Bone marrow (tissue), 2 donors: Measurements from ENCODE around the gene UBAP2.
A peak's percentile ranks its signal among the peaks of the same experiment; 100 is the strongest.
"Not testable (repeated sequence)": the region's sequence is repeated elsewhere in the genome, so short reads cannot be mapped to it uniquely, and the experiment has no call there.

ENCODE experiments used
- DNase-seq, 2 donors: peaks; one replicate each; lab custom pipeline; 2025; lab: John Stamatoyannopoulos, UW

The UBAP2 gene

DNA sequence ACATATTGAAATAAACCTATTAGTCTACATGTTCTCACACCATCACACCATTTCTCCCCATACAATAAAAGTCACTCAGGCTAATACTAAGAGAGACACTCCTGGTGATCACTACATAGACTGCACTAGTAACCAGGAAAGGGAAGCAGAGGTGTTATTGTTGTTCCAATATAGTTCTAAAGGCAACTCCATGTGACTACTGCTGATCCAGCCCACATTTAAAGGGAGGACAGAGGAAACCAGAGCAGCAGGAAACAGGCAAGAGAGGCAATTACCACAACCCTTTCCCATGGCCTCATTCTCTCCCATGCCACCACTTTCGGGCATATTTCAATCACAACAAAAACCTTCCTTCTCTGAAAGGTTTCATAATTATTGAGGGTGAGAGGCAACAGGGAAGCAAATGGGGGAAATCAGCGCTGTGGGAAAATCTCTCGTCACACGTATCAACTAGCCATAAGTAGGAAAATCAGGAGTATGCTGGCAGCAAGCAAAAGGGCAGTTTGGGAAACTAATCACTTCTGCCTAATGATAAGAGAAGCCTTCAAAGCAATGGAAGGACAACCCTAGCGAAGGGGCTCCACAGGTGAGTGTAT lies 1.8 kb downstream of the UBAP2 start:
- DNase-seq: peak in 1 of 2 donors; percentile 30

DNA sequence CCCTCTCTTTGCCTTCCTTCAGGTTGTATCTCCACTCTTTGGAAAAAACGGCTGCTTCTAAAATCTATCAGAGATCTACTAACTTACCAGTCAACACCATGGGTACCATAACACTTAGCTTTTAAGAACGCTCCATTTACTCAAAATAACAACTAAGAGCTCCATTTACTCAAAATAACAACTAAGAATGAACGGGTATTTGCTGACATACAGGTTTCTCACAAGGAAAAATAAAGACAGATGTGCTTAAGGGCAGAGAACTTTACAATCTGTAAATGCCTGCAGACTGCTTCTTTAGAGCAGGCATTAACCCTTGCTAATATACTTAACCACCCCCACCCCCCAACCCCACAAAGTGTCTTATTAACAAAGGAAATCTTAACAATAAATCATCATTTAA lies 2.8 kb downstream of the UBAP2 start:
- no peak for DNase-seq

DNA sequence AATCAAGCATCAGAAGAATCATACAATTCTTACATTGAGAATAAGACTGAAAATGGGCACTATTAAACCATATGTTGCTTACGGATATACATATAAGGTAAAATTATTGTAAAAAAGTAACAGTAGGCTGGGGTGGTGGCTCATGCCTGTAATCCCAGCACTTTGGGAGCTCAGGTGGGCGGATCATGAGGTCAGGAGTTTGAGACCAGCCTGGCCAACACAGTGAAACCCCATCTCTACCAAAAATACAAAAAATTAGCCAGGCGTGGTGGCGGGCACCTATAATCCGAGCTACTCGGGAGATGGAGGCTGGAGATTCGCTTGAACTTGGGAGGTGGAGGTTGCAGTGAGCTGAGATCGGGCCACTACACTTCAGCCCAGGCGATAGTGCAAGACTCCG lies 6.6 kb downstream of the UBAP2 start:
- DNase-seq: not testable (repeated sequence)

DNA sequence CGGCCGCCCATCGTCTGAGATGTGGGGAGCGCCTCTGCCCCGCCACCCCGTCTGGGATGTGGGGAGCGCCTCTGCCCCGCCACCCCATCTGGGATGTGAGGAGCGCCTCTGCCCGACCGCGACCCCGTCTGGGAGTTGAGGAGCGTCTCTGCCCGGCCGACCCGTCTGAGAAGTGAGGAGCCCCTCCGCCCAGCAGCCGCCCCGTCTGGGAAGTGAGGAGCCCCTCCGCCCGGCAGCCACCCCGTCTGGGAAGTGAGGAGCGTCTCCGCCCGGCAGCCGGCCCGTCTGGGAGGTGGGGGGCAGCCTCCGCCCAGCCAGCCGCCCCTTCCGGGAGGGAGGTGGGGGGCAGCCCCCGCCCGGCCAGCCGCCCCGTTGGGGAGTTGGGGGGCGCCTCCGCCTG lies 9.8 kb downstream of the UBAP2 start:
- not testable (repeated sequence) for DNase-seq

DNA sequence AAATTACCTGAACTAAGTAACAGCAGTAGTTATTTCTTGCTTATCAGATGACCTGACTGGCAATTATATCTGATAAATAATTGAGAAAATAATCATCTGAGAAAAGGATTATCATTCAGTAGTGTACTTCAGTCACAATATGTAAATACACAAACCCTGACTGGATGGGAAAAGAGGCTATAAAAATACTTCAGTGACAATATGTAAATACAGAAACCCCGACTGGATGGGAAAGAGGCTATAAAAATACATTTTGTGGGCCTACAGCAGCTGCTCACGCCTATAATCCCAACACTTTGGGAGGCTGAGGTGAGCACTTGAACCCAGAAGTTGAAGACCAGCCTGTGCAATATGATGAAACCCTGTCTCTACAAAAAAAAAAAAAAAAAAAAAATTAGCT lies 11.1 kb downstream of the UBAP2 start:
- no peak for DNase-seq

DNA sequence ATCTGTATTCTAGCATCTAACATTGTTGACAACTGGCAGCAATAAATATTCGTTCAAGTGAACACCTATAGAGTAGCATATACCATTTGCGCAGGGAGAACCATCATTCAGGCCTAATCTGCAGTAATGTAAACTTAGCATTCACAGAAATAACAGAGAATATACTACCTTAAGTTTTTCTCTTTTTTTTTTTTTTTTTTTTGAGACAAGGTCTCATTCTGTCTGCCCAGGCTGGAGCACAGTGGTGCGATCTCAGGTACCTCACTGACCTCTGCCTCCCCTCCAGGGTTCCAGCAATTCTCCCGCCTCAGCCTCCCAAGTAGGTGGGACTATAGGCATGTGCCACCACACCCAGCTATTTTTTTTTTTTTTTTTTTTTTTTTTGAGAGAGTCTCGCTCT lies 12.1 kb downstream of the UBAP2 start:
- DNase-seq: no peak

DNA sequence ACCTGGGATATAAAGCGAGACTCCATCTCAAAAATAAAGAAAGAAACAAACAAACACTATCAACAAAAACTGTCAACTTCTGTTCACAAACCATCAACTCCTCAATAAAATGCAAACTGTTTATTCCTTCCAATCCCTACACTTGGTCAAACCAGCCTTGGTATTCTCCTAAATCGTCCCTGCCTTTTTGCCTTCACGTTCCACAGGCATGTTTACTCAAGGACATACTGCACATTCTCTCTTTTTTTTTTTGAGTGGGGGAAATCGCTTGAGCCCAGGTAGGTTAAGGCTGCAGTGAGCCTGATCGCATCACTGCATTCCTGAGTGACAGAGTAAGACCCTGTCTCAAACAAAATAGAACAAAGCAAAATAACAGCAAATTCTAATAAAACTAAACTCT lies 13.0 kb downstream of the UBAP2 start:
- DNase-seq: no peak

DNA sequence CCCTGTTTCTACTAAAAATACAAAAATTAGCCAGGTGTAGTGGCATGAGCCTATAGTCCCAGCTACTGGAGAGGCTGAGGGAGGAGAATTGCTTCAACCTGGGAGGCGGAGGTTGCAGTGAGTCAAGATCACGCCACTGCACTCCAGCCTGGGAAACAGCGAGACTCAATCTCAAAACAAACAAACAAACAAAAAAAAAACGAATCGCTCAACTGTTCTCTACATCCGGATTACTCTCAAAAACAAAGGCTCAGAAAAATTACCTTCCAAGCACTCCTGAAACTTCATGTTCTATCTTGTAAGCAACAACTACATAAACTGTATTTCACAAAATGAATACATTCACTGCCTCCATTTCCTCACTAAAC lies 14.0 kb downstream of the UBAP2 start:
- DNase-seq: no peak

DNA sequence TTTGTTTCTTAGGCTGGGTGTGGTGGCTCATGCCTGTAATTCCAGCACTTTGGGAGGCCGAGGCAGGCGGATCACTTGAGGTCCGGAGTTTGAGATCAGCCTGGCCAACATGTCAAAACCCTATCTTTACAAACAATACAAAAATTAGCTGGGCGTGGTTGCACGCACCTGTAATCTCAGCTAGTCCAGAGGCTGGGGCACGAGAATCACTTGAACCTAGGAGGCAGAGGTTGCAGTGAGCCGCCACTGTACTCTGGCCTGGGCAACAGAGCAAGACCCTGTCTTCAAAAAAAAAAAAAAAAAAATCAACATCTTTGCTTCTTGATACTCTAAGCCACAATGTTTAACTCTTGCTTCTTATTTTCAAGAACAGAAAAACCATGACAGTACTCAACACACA lies 16.1 kb downstream of the UBAP2 start:
- no peak for DNase-seq

DNA sequence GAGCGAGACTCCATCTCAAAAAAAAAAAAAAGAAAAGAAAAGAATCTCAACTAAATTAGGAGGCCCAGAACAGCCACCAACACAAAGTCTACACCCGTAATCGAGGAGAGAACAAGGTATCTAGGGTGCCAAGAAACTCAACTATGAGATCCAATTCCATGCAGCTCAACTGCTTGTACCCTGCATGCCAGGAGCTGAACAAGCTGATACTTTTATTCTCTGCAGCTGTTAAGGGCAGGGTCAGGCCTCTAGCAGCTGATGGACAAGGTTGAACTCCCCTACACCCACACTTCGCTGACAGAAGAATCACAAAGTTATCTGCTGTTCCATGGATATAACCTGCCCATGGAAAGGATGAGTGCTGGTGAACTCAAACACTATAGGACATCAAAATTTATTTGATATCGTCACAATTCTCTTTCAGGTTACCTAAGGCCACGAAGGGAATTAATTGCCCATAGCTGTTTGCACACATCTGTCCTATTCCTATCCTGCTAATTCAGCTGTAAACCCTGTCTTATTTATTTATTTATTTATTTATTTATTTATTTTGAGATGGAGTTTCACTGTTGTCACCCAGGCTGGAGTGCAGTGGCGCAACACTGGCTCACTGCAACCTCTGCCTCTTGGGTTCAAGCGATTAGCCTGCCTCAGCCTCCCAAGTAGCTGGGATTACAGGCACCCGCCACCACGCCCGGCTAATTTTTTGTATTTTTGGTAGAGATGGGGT lies 20.7 kb downstream of the UBAP2 start:
- DNase-seq: no peak

DNA sequence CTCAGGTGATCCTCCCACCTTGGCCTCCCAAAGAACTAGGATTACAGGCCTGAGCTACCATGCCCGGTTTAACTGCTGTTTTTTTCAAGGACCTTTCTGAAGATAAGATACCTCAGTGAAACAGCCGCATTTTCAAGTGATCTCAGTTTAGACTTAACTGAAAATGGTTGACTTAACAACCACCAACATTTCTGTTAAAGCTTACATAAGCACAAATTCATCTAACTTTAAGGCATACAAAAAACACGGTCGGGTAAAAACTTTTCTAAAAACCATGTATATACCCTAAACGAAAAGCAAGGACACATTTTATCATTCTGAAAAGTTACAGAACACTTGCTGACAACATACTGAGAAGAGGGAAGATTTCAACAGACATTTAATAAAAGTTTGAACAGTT lies 22.9 kb downstream of the UBAP2 start:
- no peak for DNase-seq

DNA sequence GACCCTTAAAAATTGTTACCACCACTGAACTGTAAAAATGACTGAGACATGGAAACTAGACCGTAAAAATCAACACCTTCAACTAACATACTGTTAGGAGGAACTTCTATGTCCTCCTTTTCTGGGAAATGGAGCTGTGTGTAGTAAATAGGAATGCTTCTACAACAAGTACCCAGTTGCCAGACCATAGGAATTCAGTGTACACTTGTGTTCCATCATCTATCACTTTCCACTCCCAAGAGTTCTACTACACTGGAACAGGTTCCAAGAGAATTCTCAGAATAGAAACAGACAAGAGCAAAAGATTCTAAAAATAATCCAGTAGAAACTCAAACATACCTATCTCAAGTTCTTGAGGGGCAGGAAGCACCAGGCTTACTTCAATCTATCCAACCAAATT lies 23.6 kb downstream of the UBAP2 start:
- no peak for DNase-seq

DNA sequence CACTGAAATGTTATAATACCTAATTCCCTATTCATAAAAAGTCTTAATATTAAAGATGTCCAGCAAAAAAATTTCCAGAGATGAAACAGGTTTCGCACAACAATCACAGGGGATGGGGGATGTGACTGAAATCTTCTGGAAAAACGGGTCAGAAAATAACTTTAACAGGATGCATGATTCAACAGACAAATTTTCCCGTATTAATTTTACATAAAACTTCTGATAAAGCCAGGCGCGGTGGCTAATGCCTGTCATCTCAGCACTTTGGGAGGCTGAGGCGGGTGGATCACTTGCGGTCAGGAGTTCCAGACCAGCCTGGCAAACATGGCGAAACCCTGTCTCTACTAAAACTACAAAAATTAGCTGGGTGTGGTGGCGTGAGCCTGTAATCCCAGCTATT lies 24.2 kb downstream of the UBAP2 start:
- not testable (repeated sequence) for DNase-seq

DNA sequence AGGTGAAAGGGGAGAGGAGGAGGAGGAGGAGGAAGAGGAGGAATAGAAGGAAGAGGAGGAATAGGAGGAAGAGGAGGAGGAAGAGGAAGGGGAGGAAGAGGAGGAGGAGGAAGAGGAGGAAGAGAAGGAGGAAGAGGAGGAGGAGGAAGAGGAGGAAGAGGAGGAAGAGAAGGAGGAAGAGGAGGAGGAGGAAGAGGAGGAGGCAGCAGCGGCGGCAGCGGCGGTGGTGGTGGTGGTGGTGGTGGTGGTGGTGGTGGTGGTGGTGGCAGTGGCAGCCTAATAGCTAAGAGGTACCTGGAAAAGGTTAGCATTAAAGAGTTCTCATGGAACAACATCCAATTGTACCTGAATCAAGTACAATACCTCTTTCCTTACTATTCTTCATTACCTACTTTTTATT lies 32.5 kb downstream of the UBAP2 start:
- DNase-seq: no peak

DNA sequence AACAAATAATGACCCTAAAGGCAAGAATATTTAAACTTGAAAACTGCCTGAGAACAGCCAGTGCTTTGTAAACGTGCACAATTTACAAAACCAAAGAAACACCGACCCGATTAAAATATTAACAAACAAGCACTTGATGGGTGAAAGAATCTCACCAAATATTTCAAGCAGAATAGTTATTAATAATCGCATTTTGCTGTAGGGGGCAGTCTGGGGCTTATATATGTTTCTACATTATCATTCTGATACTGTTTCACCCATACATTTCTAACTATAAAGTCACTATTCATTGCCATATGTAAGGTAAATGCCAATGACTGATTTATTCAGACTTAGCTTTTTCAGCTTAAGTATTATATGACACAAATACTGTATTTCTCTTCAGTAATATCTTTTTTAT lies 37.7 kb downstream of the UBAP2 start:
- peak in 1 of 2 donors; percentile 33 for DNase-seq

DNA sequence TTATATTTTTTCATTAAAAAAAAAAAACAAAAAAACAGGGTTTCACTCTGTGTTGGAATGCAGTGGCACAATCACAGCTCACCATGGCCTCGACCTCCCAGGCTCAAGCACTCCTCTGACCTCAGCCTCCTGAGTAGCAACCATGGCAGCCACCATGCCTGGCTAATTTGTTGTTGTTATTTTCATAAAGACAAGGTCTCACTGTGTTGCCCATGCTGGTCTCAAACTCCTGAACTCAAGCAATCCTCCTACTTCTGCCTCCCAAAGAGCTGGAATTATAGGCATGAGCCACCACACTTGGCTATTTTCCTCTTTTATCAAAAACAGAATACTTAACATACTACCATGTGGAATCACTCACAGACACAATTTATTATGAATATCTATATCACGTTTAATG lies 46.7 kb downstream of the UBAP2 start:
- DNase-seq: no peak

DNA sequence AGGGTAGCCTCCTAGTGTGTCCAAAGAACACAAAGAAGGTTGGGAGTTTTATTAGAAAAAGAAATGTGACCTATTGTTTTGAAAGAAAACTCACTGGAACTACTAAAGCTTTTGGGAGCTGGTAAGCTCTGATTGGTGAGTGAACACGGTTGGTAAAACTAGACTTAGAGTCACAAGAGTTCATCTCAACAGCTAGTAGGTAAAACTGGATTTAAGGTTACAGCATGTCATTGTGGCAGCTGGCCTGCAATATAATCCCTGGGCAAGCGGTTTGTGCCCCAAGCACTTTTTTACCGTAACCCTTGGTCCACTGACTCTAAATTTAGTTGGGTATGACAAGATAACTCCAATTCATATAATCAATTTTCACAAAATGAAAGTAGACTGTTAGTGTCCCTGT lies 47.4 kb downstream of the UBAP2 start:
- DNase-seq: no peak

DNA sequence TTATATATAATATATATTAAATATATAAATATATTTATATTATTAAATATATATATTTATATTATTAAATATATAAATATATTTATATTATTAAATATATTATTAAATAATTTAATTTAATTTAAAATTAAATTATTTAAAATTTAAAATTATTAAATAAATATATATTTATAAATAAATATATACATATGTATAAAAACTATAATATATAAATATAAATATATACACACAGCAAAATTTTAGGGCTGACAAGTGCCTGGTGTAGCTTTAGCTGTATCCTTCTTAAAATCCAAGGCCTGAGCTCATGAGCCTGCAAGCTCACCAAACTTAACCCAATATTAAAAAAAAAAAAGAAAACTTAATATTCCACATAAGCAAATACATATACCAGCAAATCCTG lies 53.2 kb downstream of the UBAP2 start:
- no peak for DNase-seq

DNA sequence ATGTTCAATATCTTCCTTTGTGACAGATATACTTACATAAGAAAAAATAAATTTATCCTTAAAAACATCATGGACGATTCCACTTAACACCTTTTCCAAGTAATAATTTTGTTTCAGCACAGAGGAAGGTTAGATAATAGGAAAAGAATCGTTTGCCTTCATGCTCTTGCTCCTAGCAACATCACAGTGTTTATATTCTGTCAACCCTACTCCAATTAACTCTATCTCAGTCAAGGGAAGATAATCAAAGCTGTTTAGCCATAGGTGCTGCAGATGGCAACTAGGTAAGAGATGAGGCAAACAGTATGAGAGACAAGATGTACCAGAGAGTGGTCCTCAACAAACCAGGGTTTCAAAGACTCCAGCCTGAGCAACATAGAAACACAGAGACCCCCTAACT lies 55.6 kb downstream of the UBAP2 start:
- no peak for DNase-seq

DNA sequence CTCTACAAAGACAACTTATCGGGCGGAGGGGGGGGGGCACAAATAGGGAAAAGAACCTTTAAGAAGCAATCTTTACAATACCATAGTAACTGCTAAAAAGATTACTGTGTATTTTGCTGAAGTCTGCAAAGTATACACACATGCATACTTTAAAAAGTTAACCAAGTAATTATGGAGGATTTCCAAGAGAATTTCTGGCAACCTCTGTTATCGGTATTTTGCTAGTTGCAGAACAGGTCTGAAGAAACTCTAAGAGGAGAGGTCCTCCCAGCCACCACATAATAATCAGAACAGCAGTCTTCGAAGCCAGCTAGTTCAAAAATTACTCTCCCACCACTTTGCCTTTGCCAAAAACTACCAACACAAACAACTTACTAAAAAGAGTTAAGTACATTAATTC lies 56.1 kb downstream of the UBAP2 start:
- DNase-seq: no peak

DNA sequence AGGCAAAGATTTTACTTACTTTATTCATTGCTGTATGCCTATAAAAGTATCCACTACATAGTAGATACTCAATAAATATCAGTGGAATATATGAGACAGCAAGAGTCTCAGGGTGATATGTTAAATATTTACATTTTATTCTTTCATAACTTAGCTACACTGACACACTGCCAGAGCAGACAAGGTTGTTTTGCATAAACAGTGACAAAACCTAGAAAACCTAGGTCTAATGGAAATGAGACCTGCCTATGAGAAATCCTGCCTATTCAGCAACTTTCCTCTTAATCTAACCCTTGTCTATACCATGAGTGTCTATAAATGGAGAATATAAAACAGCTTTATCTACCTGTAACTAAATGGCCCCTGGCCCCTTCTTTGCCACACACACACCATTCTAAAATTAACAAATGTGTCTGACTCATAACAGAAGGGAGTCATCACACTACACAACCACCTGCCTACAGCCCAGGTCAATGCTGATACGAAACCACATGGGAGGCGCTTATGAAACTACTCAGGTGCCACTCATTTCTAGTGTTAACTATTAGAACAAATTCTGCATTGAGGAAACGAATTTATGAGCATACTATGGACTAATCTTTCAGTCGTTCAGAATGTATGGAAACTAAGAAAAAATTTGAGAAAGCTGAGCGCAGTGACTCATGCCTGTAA lies 60.3 kb downstream of the UBAP2 start:
- no peak for DNase-seq

DNA sequence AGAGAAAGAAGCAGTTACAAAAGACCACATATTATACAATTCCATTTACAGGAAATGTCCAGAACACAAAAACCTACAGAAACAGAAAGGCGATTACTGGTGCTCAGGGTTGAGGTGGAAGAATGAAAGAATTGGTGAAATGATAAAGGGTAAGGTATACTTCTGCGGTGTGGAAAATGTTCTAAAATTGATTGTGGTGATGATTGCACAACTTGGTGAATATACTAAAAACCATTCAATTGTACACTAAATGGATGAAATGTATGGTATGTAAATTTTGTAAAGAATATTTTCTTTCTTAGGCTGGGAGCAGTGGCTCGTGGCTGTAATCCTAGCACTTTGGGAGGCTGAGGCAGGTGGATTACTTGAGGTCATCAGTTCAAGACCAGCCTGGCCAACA lies 72.3 kb downstream of the UBAP2 start:
- no peak for DNase-seq

DNA sequence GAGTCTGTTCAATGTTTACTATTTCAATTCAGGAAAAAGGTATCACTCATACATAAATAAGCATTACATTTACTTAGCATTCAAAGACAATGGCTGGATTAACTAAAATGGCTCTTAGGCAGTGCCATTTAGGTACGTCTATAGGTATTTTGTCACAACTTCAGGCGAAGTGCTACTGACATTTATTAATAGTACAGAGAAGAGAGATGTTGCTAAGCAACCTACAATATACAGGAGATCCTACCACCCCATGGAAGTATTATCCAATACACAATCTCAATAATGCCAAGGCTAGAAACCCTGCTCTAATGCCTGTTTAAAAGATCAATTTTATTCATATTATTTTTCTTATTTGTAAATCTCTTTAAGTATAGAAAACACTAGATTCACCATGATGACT lies 76.0 kb downstream of the UBAP2 start:
- DNase-seq: no peak
